Measurements from ENCODE around the gene ALOX5AP.

DNA sequence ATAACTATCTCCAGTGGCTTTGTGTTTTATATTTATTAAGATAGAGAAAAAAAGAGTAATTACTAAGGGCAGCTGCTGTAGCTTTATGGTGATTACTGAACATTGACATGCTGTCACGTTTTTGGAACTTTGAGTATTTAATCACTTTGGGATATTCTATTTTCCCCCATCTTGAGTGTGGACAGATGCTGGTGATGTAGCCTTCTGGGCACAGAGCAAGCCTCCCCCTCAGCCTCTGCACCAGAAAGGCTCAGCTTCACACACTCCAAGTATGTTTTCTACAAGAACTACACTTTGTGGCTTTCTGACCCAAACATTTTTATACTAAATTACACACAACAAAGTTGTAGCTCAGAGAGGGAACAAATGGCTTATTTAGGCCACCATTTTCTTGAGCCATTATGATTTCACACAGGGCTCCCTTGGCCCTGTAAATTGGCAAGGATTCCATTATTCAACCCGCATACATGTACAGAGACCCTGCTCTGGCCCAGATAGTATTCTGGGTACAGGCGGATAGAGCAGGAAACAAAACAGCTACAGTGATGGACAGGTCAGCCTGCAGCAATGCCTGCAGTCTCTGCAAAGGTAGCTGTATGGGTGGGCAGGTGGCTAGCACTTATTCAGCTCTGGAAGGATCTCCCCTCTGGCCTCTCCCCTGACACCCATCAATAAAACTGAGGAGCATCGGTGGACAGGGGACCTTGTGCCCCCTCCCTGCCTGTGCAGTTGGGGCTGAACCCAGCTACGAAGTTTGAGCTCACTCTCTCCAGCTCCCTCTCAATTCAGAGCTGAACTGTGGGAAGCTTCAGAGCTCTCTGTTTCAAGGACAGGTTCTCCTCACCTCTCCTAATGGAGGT, 1.3 kb downstream of the ALOX5AP start:
- TF ChIP-seq POLR2A (IDR thresholded peaks at IDR 0.05) (no peak), CTCF (IDR thresholded peaks at IDR 0.05) (no peak), POLR2AphosphoS5 (IDR thresholded peaks at IDR 0.05) (no peak)

Measured in sigmoid colon (tissue), 4 donors.